HepG2 (cell line): ENCODE measurements around the gene DOK5. TPM values are rescaled to one million over a fixed set of nuclear protein-coding genes. Genes with fewer than 3 reads are reported as not detected.

ENCODE experiments used
- ATAC-seq: fragments of 200-7000 bp; cut with Tn5 transposase; 3 replicates; pipeline ENCODE4 v1.9.1; 2020; ENCODE audit warnings: mild to moderate bottlenecking, moderate library complexity
- BruUV-seq: library from RNA; stranded (reverse); fragments of 400-500 nt; replicated peaks from 2 replicates; lab custom pipeline; 2021; lab: Mats Ljungman, UMichigan
- CTCF ChIA-PET: fragments of 300-600 bp; formaldehyde crosslinking; extraction: SDS; loops from one replicate; lab custom pipeline; 2021; ENCODE audit warnings: low total read pairs, inconsistent platforms, low intra/inter-chr PET ratio; lab: Yijun Ruan, JAX
- POLR2A ChIA-PET: fragments of 350-600 bp; sonication (Branson Sonifier 250); formaldehyde crosslinking; loops from one replicate; lab custom pipeline; 2020; ENCODE audit warnings: antibody characterized with exemption, inconsistent platforms; lab: Yijun Ruan, JAX
- DNase-seq: peaks from one replicate; pipeline ENCODE4 v3.0.0-alpha.2; 2015; ENCODE audit warnings: low spot score
- FAIRE-seq: peaks from 3 replicates; lab custom pipeline; 2011; peaks lifted over from hg19 to GRCh38; lab: Jason Lieb, UNC
- H2AFZ ChIP-seq: one replicate; pipeline ENCODE4 v1.6.1; 2011; ENCODE audit warnings: low read length, inconsistent platforms
- H3K27ac ChIP-seq: fragments of 300-600 bp; 3 replicates; pipeline ENCODE4 v1.8.0; 2011; ENCODE audit warnings: mixed run types, mild to moderate bottlenecking, mixed read lengths, low read length, inconsistent platforms; ENCODE audit not compliant: insufficient read depth; ENCODE audit errors: extremely low read length
- H3K27me3 ChIP-seq, 2 experiments: fragments of 200-600 bp in 1 of 2; 2 replicates in 1 of 2; 3 replicates in 1 of 2; pipeline versions ENCODE4 v1.6.0 to v1.8.0; 2011; ENCODE audit warnings: low read length in 2 of 2, mild to moderate bottlenecking in 2 of 2, moderate library complexity in 2 of 2, inconsistent platforms in 1 of 2; ENCODE audit not compliant: insufficient read depth in 2 of 2, control insufficient read depth in 1 of 2
- H3K36me3 ChIP-seq, 2 experiments: fragments of 200-600 bp in 1 of 2; replicated peaks in 1 of 2; 2 replicates in 1 of 2; 3 replicates in 1 of 2; pipeline versions ENCODE4 v1.5.1 to v1.8.0; 2011; ENCODE audit warnings: low read length in 2 of 2, inconsistent platforms in 1 of 2; ENCODE audit not compliant: insufficient read depth in 2 of 2, control insufficient read depth in 1 of 2
- H3K4me1 ChIP-seq: 2 replicates; pipeline ENCODE4 v1.5.1; 2012; ENCODE audit warnings: low read length, inconsistent platforms; ENCODE audit not compliant: insufficient read depth
- H3K4me2 ChIP-seq: 2 replicates; pipeline ENCODE4 v1.6.0; 2011; ENCODE audit warnings: low read depth, low read length, inconsistent platforms
- H3K4me3 ChIP-seq, 3 experiments: fragments of 200-600 bp in 1 of 3; sonication (generic), shearing (Covaris generic) in 1 of 3; replicated peaks in 1 of 3; 2 replicates each; pipeline ENCODE4 v1.5.1; 2011 to 2016; ENCODE audit warnings: low read length in 3 of 3, inconsistent platforms in 2 of 3, low read depth in 2 of 3, mild to moderate bottlenecking in 2 of 3, control low read depth in 1 of 3, mixed read lengths in 1 of 3; ENCODE audit not compliant: insufficient read depth in 1 of 3
- H3K79me2 ChIP-seq: one replicate; pipeline ENCODE4 v1.6.1; 2011; ENCODE audit warnings: low read length, inconsistent platforms; ENCODE audit not compliant: insufficient read depth
- H3K9ac ChIP-seq: 2 replicates; pipeline ENCODE4 v1.6.0; 2011; ENCODE audit warnings: mild to moderate bottlenecking, low read depth, low read length, inconsistent platforms; ENCODE audit not compliant: insufficient read depth
- H3K9me3 ChIP-seq: 2 replicates; pipeline ENCODE4 v1.5.1; 2012; ENCODE audit warnings: mild to moderate bottlenecking, low read length
- H4K20me1 ChIP-seq: 2 replicates; pipeline ENCODE4 v1.6.0; 2011; ENCODE audit warnings: inconsistent platforms, mild to moderate bottlenecking, low read length, moderate library complexity; ENCODE audit not compliant: insufficient read depth
- HMGA1 ChIP-seq: sonication (generic); formaldehyde crosslinking; conservative IDR thresholded peaks from 2 replicates; pipeline ENCODE4 v1.4.0; 2020; ENCODE audit warnings: missing genetic modification reagents
- KAT2B ChIP-seq: fragments of 150-350 bp; IDR thresholded peaks from 2 replicates; pipeline ENCODE4 v1.6.1; 2014; ENCODE audit warnings: low read depth, low read length, borderline replicate concordance
- KDM5B ChIP-seq: sonication (generic); formaldehyde crosslinking; IDR thresholded peaks from 2 replicates; pipeline ENCODE4 v1.4.0; 2020; ENCODE audit warnings: missing genetic modification reagents, mild to moderate bottlenecking, borderline replicate concordance
- MED13 ChIP-seq: sonication (generic); formaldehyde crosslinking; IDR thresholded peaks from 2 replicates; pipeline ENCODE4 v1.5.0; 2020; ENCODE audit warnings: missing genetic modification reagents
- SRSF9 ChIP-seq: fragments of 200-400 bp; formaldehyde crosslinking; IDR thresholded peaks from 2 replicates; pipeline ENCODE4 v1.6.1; 2018; ENCODE audit warnings: borderline replicate concordance, mild to moderate bottlenecking, low read depth, low read length; ENCODE audit not compliant: insufficient read depth, poor library complexity, severe bottlenecking
- ZEB1 ChIP-seq: IDR thresholded peaks from 2 replicates; pipeline ENCODE4 v1.6.1; 2012; ENCODE audit warnings: mild to moderate bottlenecking, low read depth, inconsistent platforms; ENCODE audit not compliant: insufficient replicate concordance
- ZNF570 ChIP-seq: sonication (generic); formaldehyde crosslinking; IDR thresholded peaks from 2 replicates; pipeline ENCODE4 v1.4.0; 2020; ENCODE audit warnings: mild to moderate bottlenecking, missing genetic modification reagents, borderline replicate concordance
- ZNF816 ChIP-seq: sonication (generic); formaldehyde crosslinking; IDR thresholded peaks from 2 replicates; pipeline ENCODE4 v1.8.0; 2022; ENCODE audit warnings: missing genetic modification reagents, mild to moderate bottlenecking, borderline replicate concordance
- ZSCAN9 ChIP-seq: IDR thresholded peaks from 2 replicates; pipeline ENCODE4 v1.6.1; 2016; ENCODE audit warnings: borderline replicate concordance
- WGBS: methylation state at CpG from one replicate; pipeline ENCODE4 v1.1.6; 2017; ENCODE audit warnings: low lambda C conversion rate; 5-methylcytosine and 5-hydroxymethylcytosine counted together
- in situ Hi-C: cut with HindIII; loops from 2 replicates; pipeline ENCODE4 v1.10.0; 2017; ENCODE audit warnings: low pct_unique_long_range_greater_than_20kb; ENCODE audit not compliant: extremely low pct_ligation_motif_present
- intact Hi-C: fragments of 100-400 bp; cut with micrococcal nuclease; formaldehyde crosslinking; loops from one replicate; pipeline ENCODE4 v1.10.0; 2022; ENCODE audit not compliant: unreplicated experiment
- polyA plus RNA-seq, 8 experiments: library from polyadenylated mRNA; depleted of rRNA in 3 of 8; stranded (reverse) in 7 of 8; unstranded in 1 of 8; fragments of >200 nt; fragmentation: Illumina TruSeq in 4 of 8; extraction: Trizol in 4 of 8; gene quantifications; 2 replicates each; pipeline versions ENCODE4 v1.2.1 to v1.2.3, GENCODE V29; 2011 to 2016; ENCODE audit warnings: low read depth in 4 of 8, missing spikeins in 1 of 8, mixed read lengths in 1 of 8; ENCODE audit not compliant: insufficient read depth in 1 of 8
- total RNA-seq, 5 experiments: library from RNA; depleted of rRNA; stranded (reverse); fragments of >200 nt; fragmentation: Illumina TruSeq; extraction: Trizol; gene quantifications; 2 replicates each; pipeline ENCODE4 v1.2.3, GENCODE V29; 2016; ENCODE audit warnings: low read depth in 1 of 5
- TF ChIP-seq, protein P1 (sequence below): sonication (generic); formaldehyde crosslinking; IDR thresholded peaks from 2 replicates; pipeline ENCODE4 v1.9.0; 2021; ENCODE audit warnings: missing genetic modification reagents, borderline replicate concordance
- TF ChIP-seq, protein P2 (sequence below): sonication (generic); IDR thresholded peaks from 2 replicates; pipeline ENCODE4 v1.6.1; 2016; ENCODE audit warnings: low read depth, borderline replicate concordance
- TF ChIP-seq, protein P3 (sequence below): sonication (generic); formaldehyde crosslinking; IDR thresholded peaks from 2 replicates; pipeline ENCODE4 v1.5.0; 2020; ENCODE audit warnings: missing genetic modification reagents
- TF ChIP-seq, protein P4 (sequence below): sonication (generic); formaldehyde crosslinking; IDR thresholded peaks from 2 replicates; pipeline ENCODE4 v1.5.1; 2020; ENCODE audit warnings: mild to moderate bottlenecking, missing genetic modification reagents, borderline replicate concordance

Gene DOK5
- total and polyA plus RNA-seq, 2 of the 13 experiments (the other 11 are each of a cell fraction or from before 2014, with no cell fraction given) = not detected

DNA sequence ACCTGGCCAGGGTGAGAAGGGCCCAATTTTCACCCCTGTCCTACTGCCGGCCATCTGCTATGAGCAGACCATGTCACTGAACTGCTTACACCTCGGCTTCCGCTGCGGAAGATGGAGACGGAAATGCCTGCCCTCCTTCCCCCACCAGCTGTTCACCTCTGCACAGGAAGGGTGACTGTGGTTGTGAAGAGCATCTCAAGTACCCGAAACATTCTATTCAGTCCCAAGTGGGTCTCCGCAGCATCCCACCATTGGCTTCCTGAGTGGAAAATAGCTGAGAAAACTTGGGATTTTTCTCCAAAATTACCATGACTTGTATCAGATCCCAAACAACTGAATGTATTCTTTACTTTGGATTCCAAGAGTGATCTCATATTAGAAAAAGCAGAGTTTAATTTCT is 16.1 kb downstream of the DOK5 start:
- WGBS = 58% methylated on average over 7 of the region's 7 CpGs
- FAIRE-seq (no peak), ATAC-seq (no peak), DNase-seq (no peak)
- intact Hi-C loops (no loop called here), in situ Hi-C loops (no loop called here)
- no peak overlapping the region for H3K27ac ChIP-seq
- H3K4me2 ChIP-seq = no peak overlapping the region
- no peaks in the 10 kb centered on the region for H3K9me3 ChIP-seq
- H3K9ac ChIP-seq = no peak overlapping the region
- no peaks in the 10 kb centered on the region for H3K36me3 ChIP-seq
- peaks cover 0 to 2% of the 10 kb centered on the region in 2 experiments; a peak in 1 of 5 replicates for H3K27me3 ChIP-seq
- BruUV-seq = no TSS peak
- H3K4me1 ChIP-seq = no peaks in the 10 kb centered on the region
- H2AFZ ChIP-seq = no peak overlapping the region
- no peaks in the 10 kb centered on the region for H4K20me1 ChIP-seq
- H3K79me2 ChIP-seq = no peaks in the 10 kb centered on the region
- ChIA-PET CTCF (no interaction called here), POLR2A (no interaction called here)
- H3K4me3 ChIP-seq = no peak overlapping the region
- TF ChIP-seq ZNF570 = no peak
- TF ChIP-seq, protein P1, sequence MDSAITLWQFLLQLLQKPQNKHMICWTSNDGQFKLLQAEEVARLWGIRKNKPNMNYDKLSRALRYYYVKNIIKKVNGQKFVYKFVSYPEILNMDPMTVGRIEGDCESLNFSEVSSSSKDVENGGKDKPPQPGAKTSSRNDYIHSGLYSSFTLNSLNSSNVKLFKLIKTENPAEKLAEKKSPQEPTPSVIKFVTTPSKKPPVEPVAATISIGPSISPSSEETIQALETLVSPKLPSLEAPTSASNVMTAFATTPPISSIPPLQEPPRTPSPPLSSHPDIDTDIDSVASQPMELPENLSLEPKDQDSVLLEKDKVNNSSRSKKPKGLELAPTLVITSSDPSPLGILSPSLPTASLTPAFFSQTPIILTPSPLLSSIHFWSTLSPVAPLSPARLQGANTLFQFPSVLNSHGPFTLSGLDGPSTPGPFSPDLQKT (CRISPR knock-in tag) = no peak
- TF ChIP-seq, protein P2, sequence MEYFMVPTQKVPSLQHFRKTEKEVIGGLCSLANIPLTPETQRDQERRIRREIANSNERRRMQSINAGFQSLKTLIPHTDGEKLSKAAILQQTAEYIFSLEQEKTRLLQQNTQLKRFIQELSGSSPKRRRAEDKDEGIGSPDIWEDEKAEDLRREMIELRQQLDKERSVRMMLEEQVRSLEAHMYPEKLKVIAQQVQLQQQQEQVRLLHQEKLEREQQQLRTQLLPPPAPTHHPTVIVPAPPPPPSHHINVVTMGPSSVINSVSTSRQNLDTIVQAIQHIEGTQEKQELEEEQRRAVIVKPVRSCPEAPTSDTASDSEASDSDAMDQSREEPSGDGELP = no peak
- no peak for TF ChIP-seq ZEB1
- TF ChIP-seq, protein P3, sequence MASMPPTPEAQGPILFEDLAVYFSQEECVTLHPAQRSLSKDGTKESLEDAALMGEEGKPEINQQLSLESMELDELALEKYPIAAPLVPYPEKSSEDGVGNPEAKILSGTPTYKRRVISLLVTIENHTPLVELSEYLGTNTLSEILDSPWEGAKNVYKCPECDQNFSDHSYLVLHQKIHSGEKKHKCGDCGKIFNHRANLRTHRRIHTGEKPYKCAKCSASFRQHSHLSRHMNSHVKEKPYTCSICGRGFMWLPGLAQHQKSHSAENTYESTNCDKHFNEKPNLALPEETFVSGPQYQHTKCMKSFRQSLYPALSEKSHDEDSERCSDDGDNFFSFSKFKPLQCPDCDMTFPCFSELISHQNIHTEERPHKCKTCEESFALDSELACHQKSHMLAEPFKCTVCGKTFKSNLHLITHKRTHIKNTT (CRISPR knock-in tag) = no peak
- TF ChIP-seq SRSF9 = no peak
- TF ChIP-seq ZSCAN9 (CRISPR knock-in tag) = no peak
- no peak for TF ChIP-seq ZNF816 (CRISPR knock-in tag)
- TF ChIP-seq, protein P4, sequence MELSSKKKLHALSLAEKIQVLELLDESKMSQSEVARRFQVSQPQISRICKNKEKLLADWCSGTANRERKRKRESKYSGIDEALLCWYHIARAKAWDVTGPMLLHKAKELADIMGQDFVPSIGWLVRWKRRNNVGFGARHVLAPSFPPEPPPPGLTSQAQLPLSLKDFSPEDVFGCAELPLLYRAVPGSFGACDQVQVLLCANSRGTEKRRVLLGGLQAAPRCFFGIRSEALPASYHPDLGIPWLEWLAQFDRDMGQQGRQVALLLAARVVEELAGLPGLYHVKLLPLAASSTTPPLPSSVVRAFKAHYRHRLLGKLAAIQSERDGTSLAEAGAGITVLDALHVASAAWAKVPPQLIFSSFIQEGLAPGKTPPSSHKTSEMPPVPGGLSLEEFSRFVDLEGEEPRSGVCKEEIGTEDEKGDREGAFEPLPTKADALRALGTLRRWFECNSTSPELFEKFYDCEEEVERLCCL (CRISPR knock-in tag) = no peak
- no peak for TF ChIP-seq KAT2B
- TF ChIP-seq KDM5B (CRISPR knock-in tag) = no peak
- no peak for TF ChIP-seq HMGA1 (CRISPR knock-in tag)
- TF ChIP-seq MED13 (CRISPR knock-in tag) = no peak
